ENCODE data around the gene GPR180.

Gene GPR180

GRCh38 chr13:94585543-94586101, 16.0 kb upstream of the GPR180 start:
- H3K4me3 ChIP-seq (ENCODE audit: low read depth, low read length): no peak overlapping the region
- TF ChIP-seq POLR2A (IDR thresholded peaks at IDR 0.05; ENCODE audit: extremely low read depth, insufficient read length): no peak
- no peak for TF ChIP-seq MAX (IDR thresholded peaks at IDR 0.05; ENCODE audit: low read depth, low read length)
- TF ChIP-seq MYC (IDR thresholded peaks at IDR 0.05; ENCODE audit: low read depth, low read length): no peak
- TF ChIP-seq CTCF (IDR thresholded peaks at IDR 0.05; ENCODE audit: low read depth, low read length): no peak
- DNase-seq (ENCODE audit: low read depth): no peak

- no peak for DNase-seq (ENCODE audit: low read depth)
- no peak overlapping the region for H3K4me3 ChIP-seq (ENCODE audit: low read depth, low read length)
- TF ChIP-seq POLR2A (IDR thresholded peaks at IDR 0.05; ENCODE audit: extremely low read depth, insufficient read length): no peak
- no peak for TF ChIP-seq MYC (IDR thresholded peaks at IDR 0.05; ENCODE audit: low read depth, low read length)
- no peak for TF ChIP-seq MAX (IDR thresholded peaks at IDR 0.05; ENCODE audit: low read depth, low read length)
- no peak for TF ChIP-seq CTCF (IDR thresholded peaks at IDR 0.05; ENCODE audit: low read depth, low read length)
These were observed 15.3 kb upstream of the GPR180 start for GRCh38 chr13:94586371-94586770.

- DNase-seq (ENCODE audit: low read depth): no peak
- no peak for TF ChIP-seq POLR2A (IDR thresholded peaks at IDR 0.05; ENCODE audit: extremely low read depth, insufficient read length)
- no peak for TF ChIP-seq CTCF (IDR thresholded peaks at IDR 0.05; ENCODE audit: low read depth, low read length)
- TF ChIP-seq MYC (IDR thresholded peaks at IDR 0.05; ENCODE audit: low read depth, low read length): no peak
- TF ChIP-seq MAX (IDR thresholded peaks at IDR 0.05; ENCODE audit: low read depth, low read length): no peak
- H3K4me3 ChIP-seq (ENCODE audit: low read depth, low read length): no peak overlapping the region
These were observed 13.1 kb upstream of the GPR180 start for GRCh38 chr13:94588541-94588940.

GRCh38 chr13:94590744-94591143, 10.9 kb upstream of the GPR180 start:
- TF ChIP-seq MAX (IDR thresholded peaks at IDR 0.05; ENCODE audit: low read depth, low read length) (no peak), MYC (IDR thresholded peaks at IDR 0.05; ENCODE audit: low read depth, low read length) (no peak), CTCF (IDR thresholded peaks at IDR 0.05; ENCODE audit: low read depth, low read length) (no peak), POLR2A (IDR thresholded peaks at IDR 0.05; ENCODE audit: extremely low read depth, insufficient read length) (no peak)
- DNase-seq (ENCODE audit: low read depth): no peak
- no peak overlapping the region for H3K4me3 ChIP-seq (ENCODE audit: low read depth, low read length)

GRCh38 chr13:94595001-94595949, 6.4 kb upstream of the GPR180 start:
- H3K4me3 ChIP-seq (ENCODE audit: low read depth, low read length): peak overlapping the region; percentile 97
- 0 out of 2 replicates have a peak, but pooled peaks have one; percentile 16 for TF ChIP-seq MAX (IDR thresholded peaks at IDR 0.05; ENCODE audit: low read depth, low read length)
- TF ChIP-seq CTCF (IDR thresholded peaks at IDR 0.05; ENCODE audit: low read depth, low read length): no peak
- peak; percentile 3; the same call in 1 of the 2 replicates for TF ChIP-seq MYC (IDR thresholded peaks at IDR 0.05; ENCODE audit: low read depth, low read length)
- TF ChIP-seq POLR2A (IDR thresholded peaks at IDR 0.05; ENCODE audit: extremely low read depth, insufficient read length): no peak
- peak; percentile 56 for DNase-seq (ENCODE audit: low read depth)

Data from NB4 (cell line).